ENCODE results near the gene DEDD2.

The DEDD2 gene

GRCh38 chr19:42198676-42199439 is 18.6 kb downstream of the DEDD2 start:
- H3K4me3 ChIP-seq (replicated peaks; ENCODE audit: low read depth, low read length), result peak overlapping the region; percentile 33
- H3K36me3 ChIP-seq (ENCODE audit: control insufficient read depth, insufficient read depth, low read length), result peaks cover 19% of the 10 kb centered on the region
- no peak for TF ChIP-seq CTCF (IDR thresholded peaks at IDR 0.05; ENCODE audit: insufficient read depth, low read length, poor library complexity, severe bottlenecking)
- peak; percentile 74 for DNase-seq (ENCODE audit: extremely low read depth, insufficient read length)
- H3K27me3 ChIP-seq (replicated peaks; ENCODE audit: control insufficient read depth, insufficient read depth, low read length), result no peaks in the 10 kb centered on the region

- Histone ChIP-seq H3K27me3 (replicated peaks; ENCODE audit: control insufficient read depth, insufficient read depth, low read length) (no peaks in the 10 kb centered on the region), H3K36me3 (ENCODE audit: control insufficient read depth, insufficient read depth, low read length) (peaks cover 10% of the 10 kb centered on the region), H3K4me3 (replicated peaks; ENCODE audit: low read depth, low read length) (no peak overlapping the region)
- no peak for TF ChIP-seq CTCF (IDR thresholded peaks at IDR 0.05; ENCODE audit: insufficient read depth, low read length, poor library complexity, severe bottlenecking)
- DNase-seq (ENCODE audit: extremely low read depth, insufficient read length), result no peak
Observed at GRCh38 chr19:42197375-42197817, 20.1 kb downstream of the DEDD2 start.

DNA sequence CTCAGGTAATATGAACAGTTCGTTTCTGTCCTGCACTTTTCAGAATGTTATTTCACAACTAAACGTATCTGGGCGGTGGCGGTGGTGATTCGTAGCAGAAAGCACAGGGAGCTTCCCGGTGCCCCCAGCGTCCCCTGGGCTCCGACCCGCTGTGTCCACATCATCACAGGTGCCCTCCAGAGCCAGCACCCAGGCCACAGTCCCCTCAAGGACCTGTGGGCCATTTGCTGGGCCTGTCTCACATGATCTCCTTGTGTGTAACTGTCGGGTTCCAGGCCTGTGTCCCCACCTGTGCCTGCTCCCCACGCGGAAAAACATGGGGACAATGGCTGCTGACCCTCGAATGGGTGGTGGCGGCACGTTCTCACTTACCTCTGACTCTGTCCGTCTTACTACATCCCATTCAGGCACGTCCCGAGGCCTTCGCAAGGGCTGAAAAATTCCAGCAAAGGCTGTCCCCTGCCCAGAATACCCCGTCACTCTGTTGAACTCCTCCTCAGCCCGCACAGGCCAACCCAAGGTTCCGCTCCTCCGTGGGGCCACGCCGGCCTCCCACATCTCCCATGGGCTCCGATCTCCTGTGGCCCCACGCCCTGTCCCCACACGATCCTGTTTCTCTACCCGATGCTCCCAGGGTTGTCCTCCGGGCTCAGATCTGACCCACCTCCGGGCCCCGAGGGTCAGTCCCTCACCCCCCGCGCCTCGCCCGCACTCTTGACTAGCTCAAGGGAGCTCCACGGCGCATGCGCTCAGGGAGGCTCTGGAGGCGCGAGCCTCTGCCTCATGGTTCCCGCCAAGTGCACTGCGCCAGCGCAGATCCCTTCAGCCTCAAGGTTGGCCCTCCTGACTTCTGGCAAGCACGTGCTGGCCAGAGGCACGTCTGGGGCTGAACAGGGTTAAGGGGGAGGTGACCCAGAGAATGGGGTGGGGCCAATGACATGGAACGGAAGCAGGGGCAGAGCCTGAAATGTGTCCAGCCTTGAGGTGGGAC is 21.2 kb downstream of the DEDD2 start:
- Histone ChIP-seq H3K4me3 (replicated peaks; ENCODE audit: low read depth, low read length) (no peak overlapping the region), H3K27me3 (replicated peaks; ENCODE audit: control insufficient read depth, insufficient read depth, low read length) (no peaks in the 10 kb centered on the region), H3K36me3 (ENCODE audit: control insufficient read depth, insufficient read depth, low read length) (peaks cover 10% of the 10 kb centered on the region)
- TF ChIP-seq CTCF (IDR thresholded peaks at IDR 0.05; ENCODE audit: insufficient read depth, low read length, poor library complexity, severe bottlenecking), result no peak
- no peak for DNase-seq (ENCODE audit: extremely low read depth, insufficient read length)

DNA sequence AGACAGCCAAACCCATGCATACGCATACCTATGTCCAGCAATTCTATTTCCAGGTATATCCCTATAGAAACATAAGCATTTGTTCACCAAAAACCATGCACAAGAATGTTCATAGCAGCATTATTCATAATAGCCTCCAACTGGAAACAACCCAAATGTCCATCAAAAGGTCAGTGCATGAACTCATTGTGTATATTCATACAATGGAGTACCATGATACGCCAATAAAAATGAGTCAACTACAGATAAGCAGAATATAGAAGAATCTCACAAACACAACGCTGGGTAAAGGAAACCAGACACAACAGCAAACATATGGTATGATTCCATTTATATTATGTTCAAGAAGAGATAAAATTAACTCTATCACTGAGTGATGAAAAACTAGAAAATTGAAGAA is 23.8 kb downstream of the DEDD2 start:
- no peak for DNase-seq (ENCODE audit: extremely low read depth, insufficient read length)

DNA sequence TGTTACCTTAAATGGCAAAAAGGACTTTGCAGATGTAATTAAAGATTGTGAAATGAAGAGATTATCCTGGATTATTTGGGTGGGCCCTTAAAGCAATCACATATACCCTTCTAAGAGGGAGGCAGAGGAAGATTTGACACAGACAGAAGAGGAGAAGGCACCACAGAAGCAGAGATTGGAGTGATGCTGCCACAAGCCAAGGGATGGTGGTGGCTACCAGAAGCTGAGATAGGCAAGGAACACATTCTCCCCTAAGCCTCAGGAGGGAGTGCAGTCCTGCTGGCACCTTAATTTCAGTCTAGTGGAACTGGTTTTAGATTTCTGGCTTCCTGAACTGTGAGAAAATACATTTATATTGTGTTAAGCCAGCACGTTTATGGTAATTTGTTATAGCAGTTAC is 24.2 kb downstream of the DEDD2 start:
- no peak for TF ChIP-seq CTCF (IDR thresholded peaks at IDR 0.05; ENCODE audit: insufficient read depth, low read length, poor library complexity, severe bottlenecking)
- H3K4me3 ChIP-seq (replicated peaks; ENCODE audit: low read depth, low read length), result no peak overlapping the region
- no peaks in the 10 kb centered on the region for H3K27me3 ChIP-seq (replicated peaks; ENCODE audit: control insufficient read depth, insufficient read depth, low read length)
- peaks cover 5% of the 10 kb centered on the region for H3K36me3 ChIP-seq (ENCODE audit: control insufficient read depth, insufficient read depth, low read length)
- no peak for DNase-seq (ENCODE audit: extremely low read depth, insufficient read length)

More for the DNA sequence above, 23.8 kb downstream of the DEDD2 start:
- TF ChIP-seq CTCF (IDR thresholded peaks at IDR 0.05; ENCODE audit: insufficient read depth, low read length, poor library complexity, severe bottlenecking), result no peak
- H3K4me3 ChIP-seq (replicated peaks; ENCODE audit: low read depth, low read length), result no peak overlapping the region
- peaks cover 7% of the 10 kb centered on the region for H3K36me3 ChIP-seq (ENCODE audit: control insufficient read depth, insufficient read depth, low read length)
- H3K27me3 ChIP-seq (replicated peaks; ENCODE audit: control insufficient read depth, insufficient read depth, low read length), result no peaks in the 10 kb centered on the region

All from GM06990 (cell line).